Upper lobe of left lung (tissue), 6 donors: Measurements from ENCODE around the gene SLC25A15. TPM values are rescaled to one million over a fixed set of nuclear protein-coding genes. Genes with fewer than 3 reads are reported as not detected.
"Not testable (repeated sequence)": the region's sequence is repeated elsewhere in the genome, so short reads cannot be mapped to it uniquely, and the experiment has no call there.

Source experiments
- ATAC-seq, 2 donors: fragments of 200-7000 bp; cut with Tn5 transposase; one replicate each; pipeline ENCODE4 v1.9.1; 2022; ENCODE audit warnings: mild to moderate bottlenecking in 2 of 2, moderate library complexity in 2 of 2; ENCODE audit not compliant: low FRiP score in 2 of 2
- DNase-seq, 2 donors: peaks; one replicate each; pipeline ENCODE4 v3.0.0-alpha.2; 2019 to 2020
- H3K27ac ChIP-seq, 4 donors: fragments of 200-600 bp; sonication (generic); one replicate each; pipeline ENCODE4 v1.5.1; 2016 to 2019
- H3K27me3 ChIP-seq, 4 donors: fragments of 200-600 bp; sonication (generic); one replicate each; pipeline ENCODE4 v1.5.1; 2017 to 2019
- H3K36me3 ChIP-seq, 4 donors: fragments of 200-600 bp; sonication (generic); one replicate each; pipeline ENCODE4 v1.5.1; 2016 to 2019
- H3K4me1 ChIP-seq, 4 donors: fragments of 200-600 bp; sonication (generic); one replicate each; pipeline ENCODE4 v1.5.1; 2018 to 2019
- H3K4me3 ChIP-seq, 4 donors: fragments of 200-600 bp; sonication (generic); one replicate each; pipeline ENCODE4 v1.5.1; 2017 to 2019; ENCODE audit warnings: mild to moderate bottlenecking in 2 of 4, moderate library complexity in 1 of 4
- H3K9me3 ChIP-seq, 4 donors: fragments of 200-600 bp; sonication (generic); one replicate each; pipeline ENCODE4 v1.5.1; 2018 to 2019
- EP300 ChIP-seq, 4 donors: sonication (generic); formaldehyde crosslinking; IDR thresholded peaks; one replicate each; pipeline ENCODE4 v1.5.1; 2017; ENCODE audit warnings: antibody characterized with exemption in 4 of 4, control low read depth in 2 of 4
- POLR2A ChIP-seq, 4 donors: fragments of 450-650 bp; IDR thresholded peaks; one replicate each; pipeline ENCODE4 v1.5.1; 2016 to 2017; ENCODE audit warnings: antibody characterized with exemption in 4 of 4, mild to moderate bottlenecking in 2 of 4
- POLR2AphosphoS5 ChIP-seq, 2 donors: sonication (generic); formaldehyde crosslinking; IDR thresholded peaks; one replicate each; pipeline ENCODE4 v1.5.1; 2017; ENCODE audit warnings: antibody characterized with exemption in 2 of 2
- WGBS, 2 donors: methylation state at CpG; one replicate each; pipeline ENCODE4 v1.1.5; 2017 to 2018; 5-methylcytosine and 5-hydroxymethylcytosine counted together
- total RNA-seq, 6 donors: library from RNA; depleted of rRNA in 4 of 6; stranded (reverse); fragments of >200 nt in 4 of 6; gene quantifications; one replicate each; pipeline versions ENCODE4 v1.1.0 to v1.2.1, GENCODE V29; 2016 to 2021
- TF ChIP-seq, protein P1 (sequence below), 6 experiments: fragments of 450-650 bp in 4 of 6; fragments of 200-600 bp in 2 of 6; sonication (generic) in 2 of 6; IDR thresholded peaks; one replicate each; pipeline ENCODE4 v1.5.1; 2016 to 2019; ENCODE audit warnings: antibody characterized with exemption in 6 of 6
- donor health status: DM: no; HTN: no; CAD: no; lungs with moderate emphysema.
- donor health status: DM: no; HTN: yes; CAD: no; lungs with severe emphysema.

The SLC25A15 gene
- total RNA-seq, 6 donors from 2014 or later, result 4.7 to 9.9 (median 5.8) TPM; not detected in 1

DNA sequence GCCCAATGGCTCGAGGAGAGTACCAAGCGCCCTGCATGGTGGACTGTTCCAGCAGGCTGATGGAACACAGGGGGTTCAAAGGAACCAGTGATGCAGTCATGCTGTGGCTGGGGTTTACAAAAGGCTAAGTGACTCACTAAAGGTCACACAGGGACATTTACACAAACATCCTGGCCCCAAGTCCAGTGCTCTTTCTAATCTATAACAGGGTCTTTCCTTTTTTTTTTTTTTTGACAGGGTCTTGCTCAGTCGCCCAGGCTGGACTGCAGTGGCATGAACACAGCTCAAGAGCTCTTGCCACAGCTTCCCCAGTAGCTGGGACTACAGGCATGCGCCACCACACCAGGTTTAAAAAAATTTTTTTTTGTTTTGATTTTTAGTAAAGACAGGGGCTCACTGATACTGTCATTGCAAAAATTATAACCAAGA lies 2.8 kb upstream of the SLC25A15 start:
- TF ChIP-seq POLR2A (IDR thresholded peaks at IDR 0.05) (no peak), POLR2AphosphoS5 (IDR thresholded peaks at IDR 0.05) (no peak), EP300 (IDR thresholded peaks at IDR 0.05) (no peak)
- TF ChIP-seq, protein P1, sequence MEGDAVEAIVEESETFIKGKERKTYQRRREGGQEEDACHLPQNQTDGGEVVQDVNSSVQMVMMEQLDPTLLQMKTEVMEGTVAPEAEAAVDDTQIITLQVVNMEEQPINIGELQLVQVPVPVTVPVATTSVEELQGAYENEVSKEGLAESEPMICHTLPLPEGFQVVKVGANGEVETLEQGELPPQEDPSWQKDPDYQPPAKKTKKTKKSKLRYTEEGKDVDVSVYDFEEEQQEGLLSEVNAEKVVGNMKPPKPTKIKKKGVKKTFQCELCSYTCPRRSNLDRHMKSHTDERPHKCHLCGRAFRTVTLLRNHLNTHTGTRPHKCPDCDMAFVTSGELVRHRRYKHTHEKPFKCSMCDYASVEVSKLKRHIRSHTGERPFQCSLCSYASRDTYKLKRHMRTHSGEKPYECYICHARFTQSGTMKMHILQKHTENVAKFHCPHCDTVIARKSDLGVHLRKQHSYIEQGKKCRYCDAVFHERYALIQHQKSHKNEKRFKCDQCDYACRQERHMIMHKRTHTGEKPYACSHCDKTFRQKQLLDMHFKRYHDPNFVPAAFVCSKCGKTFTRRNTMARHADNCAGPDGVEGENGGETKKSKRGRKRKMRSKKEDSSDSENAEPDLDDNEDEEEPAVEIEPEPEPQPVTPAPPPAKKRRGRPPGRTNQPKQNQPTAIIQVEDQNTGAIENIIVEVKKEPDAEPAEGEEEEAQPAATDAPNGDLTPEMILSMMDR (IDR thresholded peaks at IDR 0.05), result no peak
- WGBS, 2 donors, result 78 to 96% methylated on average over 4 of the region's 4 CpGs
- ATAC-seq, result no peak

DNA sequence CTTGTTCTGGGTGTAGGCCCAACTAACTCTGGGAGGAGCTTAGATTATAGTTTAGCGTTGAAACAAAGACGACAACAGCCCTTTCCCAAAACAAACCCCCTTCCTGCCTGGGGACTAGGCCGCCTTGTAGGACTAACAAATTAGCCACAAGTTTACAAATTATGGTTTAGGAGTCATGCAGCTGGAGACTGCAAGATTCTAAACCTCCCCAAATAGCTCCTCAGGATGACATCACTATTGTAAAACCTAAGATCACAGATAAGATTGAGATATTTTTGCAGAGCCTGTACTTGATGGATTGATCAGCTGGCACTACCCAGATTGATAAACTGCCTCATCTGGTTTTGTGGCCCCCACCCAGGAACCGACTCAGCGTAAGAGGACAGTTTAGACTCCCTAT lies 2.3 kb upstream of the SLC25A15 start:
- no peak overlapping the region for H3K4me3 ChIP-seq
- peaks cover 5 to 15% (median 12%) of the 10 kb centered on the region in 4 donors for H3K4me1 ChIP-seq
- H3K27me3 ChIP-seq, result no peaks in the 10 kb centered on the region
- TF ChIP-seq POLR2AphosphoS5 (IDR thresholded peaks at IDR 0.05), result no peak
- no peak for TF ChIP-seq POLR2A (IDR thresholded peaks at IDR 0.05)
- TF ChIP-seq EP300 (IDR thresholded peaks at IDR 0.05), result no peak
- TF ChIP-seq, protein P1 (IDR thresholded peaks at IDR 0.05), result no peak
- no peak overlapping the region for H3K27ac ChIP-seq
- no peak for DNase-seq
- ATAC-seq, result no peak
- no peaks in the 10 kb centered on the region for H3K9me3 ChIP-seq
- 58 to 71% methylated on average over 5 of the region's 5 CpGs for WGBS, 2 donors
- no peaks in the 10 kb centered on the region for H3K36me3 ChIP-seq

More for the DNA sequence above, 2.8 kb upstream of the SLC25A15 start:
- peaks cover 5 to 15% (median 12%) of the 10 kb centered on the region in 4 donors for H3K4me1 ChIP-seq
- no peaks in the 10 kb centered on the region for H3K27me3 ChIP-seq
- H3K27ac ChIP-seq, result no peak overlapping the region
- no peaks in the 10 kb centered on the region for H3K36me3 ChIP-seq
- H3K9me3 ChIP-seq, result no peaks in the 10 kb centered on the region
- no peak for DNase-seq
- H3K4me3 ChIP-seq, result no peak overlapping the region

DNA sequence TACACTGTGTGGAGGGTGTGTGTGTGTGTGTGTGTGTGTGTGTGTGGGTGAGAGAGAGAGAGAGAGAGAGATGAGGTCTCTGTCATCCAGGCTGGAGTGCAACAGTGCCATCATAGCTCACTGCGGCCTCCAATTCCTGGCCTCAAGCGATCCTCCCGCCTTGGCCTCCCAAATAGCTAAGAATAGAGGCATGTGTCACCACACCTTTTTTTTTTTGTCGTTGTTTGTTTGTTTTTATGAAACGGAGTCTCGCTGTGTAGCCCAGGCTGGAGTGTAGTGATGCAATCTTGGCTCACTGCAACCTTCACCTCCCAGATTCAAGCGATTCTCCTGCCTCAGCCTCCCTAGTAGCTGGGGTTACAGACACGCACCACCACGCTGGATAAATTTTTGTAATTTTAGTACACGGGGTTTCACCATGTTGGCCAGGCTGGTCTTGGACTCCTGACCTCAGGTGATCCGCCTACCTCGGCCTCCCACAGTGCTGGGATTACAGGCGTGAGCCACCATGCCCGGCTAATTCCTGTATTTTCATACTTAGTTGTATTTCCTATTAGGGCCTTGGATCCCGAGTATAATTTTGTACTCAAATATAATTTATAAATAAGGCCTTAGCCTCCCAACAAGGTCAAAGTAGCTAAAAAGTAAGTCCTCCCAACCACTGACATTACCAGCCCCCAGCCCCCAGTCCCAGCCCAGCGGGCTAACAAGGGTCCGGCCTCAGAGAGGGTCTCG lies 704 bp upstream of the SLC25A15 start:
- ATAC-seq, H3K27me3 ChIP-seq, H3K9me3 ChIP-seq, H3K36me3 ChIP-seq, DNase-seq: not testable (repeated sequence)
- Histone ChIP-seq H3K4me1 (peaks cover 5 to 15% (median 12%) of the 10 kb centered on the region in 4 donors), H3K27ac (peak overlapping the region; percentile 78 to 89 (median 82)), H3K4me3 (peak overlapping the region in 3 of 4 donors; percentile 77 to 87 (median 85))
- 59 to 63% methylated on average over 15 to 18 of the region's 18 CpGs for WGBS, 2 donors

DNA sequence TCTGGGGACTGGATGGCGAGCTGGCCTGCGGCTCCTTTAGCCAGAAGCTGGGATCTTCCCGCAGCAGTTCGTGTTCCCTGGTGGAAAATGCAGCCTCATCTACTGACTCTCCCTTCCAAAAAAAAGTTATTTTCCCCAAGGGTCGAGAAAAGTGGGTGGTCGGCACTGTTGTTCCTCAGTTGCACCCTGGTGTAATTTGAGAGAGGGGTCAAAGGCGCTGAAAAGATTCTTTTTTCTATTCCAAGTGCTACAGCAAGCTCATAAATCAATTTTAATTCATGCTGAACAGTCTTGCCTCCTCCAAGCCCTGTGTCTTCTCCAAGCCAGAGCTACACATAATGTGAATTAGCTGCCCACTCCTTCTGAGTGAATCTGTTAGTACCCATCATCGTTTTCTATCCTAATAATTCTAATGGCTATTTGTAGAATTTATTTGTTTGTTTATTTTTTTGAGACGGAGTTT lies 774 bp downstream of the SLC25A15 start:
- H3K4me3 ChIP-seq, result peak overlapping the region; percentile 36 to 87 (median 81)
- H3K9me3 ChIP-seq, result no peaks in the 10 kb centered on the region
- 27 to 34% methylated on average over 9 of the region's 9 CpGs for WGBS, 2 donors
- ATAC-seq (no peak), DNase-seq (no peak)
- H3K27ac ChIP-seq, result peak overlapping the region; percentile 78 to 89 (median 82)
- TF ChIP-seq POLR2A (IDR thresholded peaks at IDR 0.05), result no peak
- TF ChIP-seq, protein P1 (IDR thresholded peaks at IDR 0.05), result no peak
- TF ChIP-seq POLR2AphosphoS5 (IDR thresholded peaks at IDR 0.05), result no peak
- no peak for TF ChIP-seq EP300 (IDR thresholded peaks at IDR 0.05)
- no peaks in the 10 kb centered on the region for H3K27me3 ChIP-seq
- H3K4me1 ChIP-seq, result peaks cover 5 to 15% (median 12%) of the 10 kb centered on the region in 4 donors
- peaks cover 0 to 8% (median 2%) of the 10 kb centered on the region in 4 donors for H3K36me3 ChIP-seq

DNA sequence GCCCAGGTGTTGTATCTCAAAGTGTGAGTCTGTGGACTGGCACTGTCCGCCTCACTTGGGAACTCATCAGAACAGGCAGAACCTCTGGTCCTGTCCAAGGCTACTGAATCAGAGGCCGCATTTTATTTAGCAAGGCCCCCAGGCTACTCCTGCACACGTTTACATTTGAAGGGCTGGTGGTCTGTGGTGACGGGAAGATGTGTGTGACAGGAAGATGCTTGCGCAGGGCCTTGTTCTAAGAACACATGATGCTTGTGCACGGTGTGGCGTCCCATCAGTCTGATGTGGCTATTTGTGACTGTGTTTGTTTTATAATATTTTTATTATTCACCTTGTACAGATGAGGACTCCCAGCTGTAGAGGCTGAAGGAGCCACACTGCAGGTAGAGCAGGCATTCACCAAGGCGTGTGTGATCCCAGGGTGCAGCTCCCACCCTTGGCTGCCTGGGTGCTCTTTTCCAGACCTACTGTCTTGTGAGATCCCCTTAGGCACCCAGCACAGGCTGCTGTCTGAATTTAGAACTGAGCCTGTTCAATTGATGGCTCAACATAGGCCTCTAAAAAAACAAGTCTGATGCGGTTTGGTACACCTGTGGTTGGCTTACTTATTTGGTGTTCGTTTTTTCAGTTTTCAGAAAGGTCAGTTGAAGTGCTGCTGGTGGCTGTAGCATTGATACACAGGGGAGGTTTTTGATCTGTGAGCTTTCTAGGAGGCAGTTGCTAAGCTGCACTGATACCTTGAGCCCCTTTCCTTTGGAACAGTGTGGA lies 3.1 kb downstream of the SLC25A15 start:
- DNase-seq (no peak), ATAC-seq (no peak)
- Histone ChIP-seq H3K9me3 (no peaks in the 10 kb centered on the region), H3K4me1 (peaks cover 5 to 15% (median 12%) of the 10 kb centered on the region in 4 donors), H3K36me3 (peaks cover 0 to 8% (median 4%) of the 10 kb centered on the region in 4 donors), H3K27me3 (no peaks in the 10 kb centered on the region), H3K4me3 (no peak overlapping the region), H3K27ac (no peak overlapping the region)
- TF ChIP-seq POLR2A (IDR thresholded peaks at IDR 0.05) (no peak), EP300 (IDR thresholded peaks at IDR 0.05) (no peak), POLR2AphosphoS5 (IDR thresholded peaks at IDR 0.05) (no peak)
- TF ChIP-seq, protein P1 (IDR thresholded peaks at IDR 0.05), result no peak
- 86 to 93% methylated on average over 10 of the region's 10 CpGs for WGBS, 2 donors
